Activated naive CD8-positive, alpha-beta T cell treated with anti-CD3 and anti-CD28 coated beads for 36 hours (primary cell): ENCODE results near the gene TAC1. TPM values are rescaled to one million over a fixed set of nuclear protein-coding genes. Genes with fewer than 3 reads are reported as not detected.
"Not testable (repeated sequence)": the region's sequence is repeated elsewhere in the genome, so short reads cannot be mapped to it uniquely, and the experiment has no call there.

Source experiments
- DNase-seq: peaks from one replicate; pipeline ENCODE4 v3.0.0; 2021
- H3K27ac Mint-ChIP-seq: one replicate; pipeline ENCODE4 v1.8.0; 2022; ENCODE audit warnings: mild to moderate bottlenecking, moderate library complexity, mixed read lengths
- H3K27me3 Mint-ChIP-seq: one replicate; pipeline ENCODE4 v1.8.0; 2022; ENCODE audit warnings: mild to moderate bottlenecking, mixed read lengths
- H3K36me3 Mint-ChIP-seq: one replicate; pipeline ENCODE4 v1.8.0; 2021; ENCODE audit warnings: mild to moderate bottlenecking, mixed read lengths
- H3K4me1 Mint-ChIP-seq: one replicate; pipeline ENCODE4 v1.8.0; 2021; ENCODE audit warnings: mixed read lengths
- H3K4me3 Mint-ChIP-seq: one replicate; pipeline ENCODE4 v1.8.0; 2022; ENCODE audit warnings: mild to moderate bottlenecking, moderate library complexity, mixed read lengths
- H3K9me3 Mint-ChIP-seq: one replicate; pipeline ENCODE4 v1.8.0; 2022; ENCODE audit warnings: mixed read lengths
- total RNA-seq, 2 experiments: library from RNA; stranded (reverse); gene quantifications; one replicate each; pipeline ENCODE4 v1.2.3, GENCODE V29; 2021

TAC1 gene
- total RNA-seq, 2 experiments from 2014 or later: 0.72 to 0.78 TPM

DNA sequence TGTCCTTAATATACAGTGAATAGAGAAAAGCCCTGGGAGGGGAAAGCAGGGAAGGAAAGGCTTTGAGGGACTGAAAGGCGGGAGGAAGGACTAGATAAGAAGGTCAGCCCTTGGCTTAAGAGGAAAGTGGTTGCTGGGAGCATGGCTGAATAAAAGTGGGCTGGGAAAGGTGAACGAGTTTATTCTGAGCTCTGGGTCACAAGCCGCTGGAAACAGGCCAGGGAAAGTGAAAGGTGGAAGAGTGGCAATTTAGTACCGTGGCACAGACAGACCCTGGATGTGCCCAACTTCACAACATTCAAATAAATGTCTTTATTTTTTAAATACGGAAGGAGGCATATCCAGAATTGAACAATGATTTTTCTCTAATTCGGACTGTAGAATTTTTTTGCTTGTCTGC is 39.7 kb downstream of the TAC1 start:
- H3K4me3 Mint-ChIP-seq: no peak overlapping the region
- DNase-seq: no peak
- no peaks in the 10 kb centered on the region for H3K36me3 Mint-ChIP-seq
- peaks cover 6% of the 10 kb centered on the region for H3K27me3 Mint-ChIP-seq
- H3K4me1 Mint-ChIP-seq: no peaks in the 10 kb centered on the region
- H3K9me3 Mint-ChIP-seq: no peaks in the 10 kb centered on the region
- H3K27ac Mint-ChIP-seq: no peak overlapping the region

DNA sequence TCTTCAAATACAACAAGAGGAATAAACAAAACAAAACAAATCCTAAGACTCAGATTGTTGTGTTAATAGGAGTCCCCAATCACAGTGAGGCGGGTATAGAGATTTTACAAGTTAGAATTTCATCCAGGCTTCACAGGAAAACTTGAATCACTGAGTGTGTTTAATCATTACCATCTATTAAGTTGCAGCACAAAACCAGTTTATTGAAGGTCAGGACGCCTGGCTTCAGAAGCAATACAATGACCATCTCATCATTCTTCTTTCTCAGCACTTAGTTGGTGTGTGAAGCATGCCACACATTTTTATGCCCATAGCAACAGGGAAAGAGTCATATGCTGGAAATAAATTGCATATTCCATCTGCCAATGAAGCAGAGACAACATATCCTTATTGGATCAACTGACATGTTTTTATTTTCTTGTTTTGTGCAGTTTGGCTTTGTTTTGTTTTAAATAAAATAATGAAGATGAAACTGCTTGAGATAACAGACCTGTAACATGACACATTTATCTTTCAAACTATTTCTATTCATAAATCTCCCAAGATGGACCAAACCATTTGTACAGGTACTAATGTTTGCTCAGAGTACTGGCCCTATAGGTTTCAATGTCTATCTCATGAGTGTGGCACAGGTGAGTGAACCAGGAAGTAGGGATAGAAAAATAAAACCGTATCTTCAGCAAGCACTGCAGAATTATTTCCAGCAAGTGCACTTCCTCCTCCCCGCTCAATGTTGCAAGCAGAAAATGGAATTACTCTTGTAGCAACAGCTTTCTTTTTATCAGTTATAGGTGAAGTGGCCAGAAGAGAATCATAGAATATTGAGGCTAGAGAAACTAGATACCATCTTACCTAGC is 40.4 kb downstream of the TAC1 start:
- DNase-seq: no peak
- H3K36me3 Mint-ChIP-seq: no peaks in the 10 kb centered on the region
- H3K27ac Mint-ChIP-seq: no peak overlapping the region
- no peak overlapping the region for H3K4me3 Mint-ChIP-seq
- no peaks in the 10 kb centered on the region for H3K4me1 Mint-ChIP-seq
- peaks cover 6% of the 10 kb centered on the region for H3K27me3 Mint-ChIP-seq
- no peaks in the 10 kb centered on the region for H3K9me3 Mint-ChIP-seq

- not testable (repeated sequence) for H3K27me3 Mint-ChIP-seq, H3K4me3 Mint-ChIP-seq, H3K36me3 Mint-ChIP-seq, H3K27ac Mint-ChIP-seq, H3K4me1 Mint-ChIP-seq, DNase-seq
- peaks cover 25% of the 10 kb centered on the region for H3K9me3 Mint-ChIP-seq
Measured at GRCh38 chr7:97786398-97786797, 54.5 kb downstream of the TAC1 start.

Other genes with a start within 250 kb of the TAC1 start
- gene ASNS, start 140.3 kb downstream of the TAC1 start, total RNA-seq: 100 to 1,000 TPM; 210 to 216 TPM